Colonic mucosa (tissue), 4 donors: ENCODE results near the gene KIAA1217. TPM values are rescaled to one million over a fixed set of nuclear protein-coding genes. Genes with fewer than 3 reads are reported as not detected.

Experiments
- DNase-seq: peaks from one replicate; pipeline ENCODE4 v3.0.0-alpha.2; 2020
- H3K27ac ChIP-seq: fragments of 200-600 bp; one replicate; pipeline ENCODE4 v1.8.0; 2021
- H3K27me3 ChIP-seq: fragments of 200-600 bp; one replicate; pipeline ENCODE4 v1.8.0; 2021
- H3K36me3 ChIP-seq: fragments of 200-600 bp; one replicate; pipeline ENCODE4 v1.8.0; 2021
- H3K4me1 ChIP-seq: fragments of 200-600 bp; one replicate; pipeline ENCODE4 v1.8.0; 2021; ENCODE audit warnings: mild to moderate bottlenecking
- H3K4me3 ChIP-seq: fragments of 200-600 bp; one replicate; pipeline ENCODE4 v1.8.0; 2021
- H3K9ac ChIP-seq, 2 donors: one replicate each; pipeline ENCODE4 v1.7.0; 2013; ENCODE audit warnings: control low read depth in 2 of 2, low read depth in 2 of 2, low read length in 2 of 2
- H3K9me3 ChIP-seq: fragments of 200-600 bp; one replicate; pipeline ENCODE4 v1.8.0; 2021
- intact Hi-C: fragments of 100-400 bp; cut with DNase I; formaldehyde crosslinking; loops from one replicate; pipeline ENCODE4 v1.14.1; 2022
- total RNA-seq, 2 donors: library from RNA; stranded (reverse); fragmentation: NEBNext Ultra II Directional in 1 of 2; extraction: Animal tissue kit (Norgen Biotek cat#: 25700) in 1 of 2; gene quantifications; one replicate each; pipeline ENCODE4 v1.2.1, GENCODE V29; 2021
- TF ChIP-seq, protein P1 (sequence below): fragments of 200-600 bp; IDR thresholded peaks from one replicate; pipeline ENCODE4 v1.8.0; 2022; ENCODE audit warnings: antibody characterized with exemption, mild to moderate bottlenecking
- donor health status: healthy.
- donor health status: DM: no; HTN: no; CAD: no.
- donor health status: DM: no; HTN: no; CAD: no.

Gene KIAA1217
- total RNA-seq, 2 donors from 2014 or later, result 34.2 to 61.2 TPM

DNA sequence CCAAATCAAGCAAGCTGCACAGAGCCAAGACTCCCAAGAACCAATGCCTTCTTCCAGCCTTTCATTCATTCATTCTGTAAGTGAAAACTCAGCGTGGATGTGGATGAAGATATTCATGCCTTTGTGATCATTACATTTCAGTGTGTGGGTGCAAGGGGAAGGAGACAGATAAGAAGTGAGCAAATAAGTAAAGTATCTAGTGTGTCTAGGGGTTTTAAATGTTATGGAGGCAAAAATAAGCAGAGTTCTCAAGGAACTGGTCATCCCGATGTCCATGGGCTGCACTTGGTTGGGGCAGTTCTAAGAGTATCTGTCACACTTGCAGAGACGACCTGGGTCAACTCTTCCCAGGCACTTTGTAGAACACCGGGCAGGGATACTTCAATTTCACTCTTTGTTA lies 149.1 kb downstream of the KIAA1217 start:
- Histone ChIP-seq H3K36me3 (no peaks in the 10 kb centered on the region), H3K9me3 (no peaks in the 10 kb centered on the region), H3K9ac (no peak overlapping the region), H3K27me3 (no peaks in the 10 kb centered on the region), H3K27ac (no peak overlapping the region), H3K4me1 (no peaks in the 10 kb centered on the region), H3K4me3 (no peak overlapping the region)
- TF ChIP-seq, protein P1, sequence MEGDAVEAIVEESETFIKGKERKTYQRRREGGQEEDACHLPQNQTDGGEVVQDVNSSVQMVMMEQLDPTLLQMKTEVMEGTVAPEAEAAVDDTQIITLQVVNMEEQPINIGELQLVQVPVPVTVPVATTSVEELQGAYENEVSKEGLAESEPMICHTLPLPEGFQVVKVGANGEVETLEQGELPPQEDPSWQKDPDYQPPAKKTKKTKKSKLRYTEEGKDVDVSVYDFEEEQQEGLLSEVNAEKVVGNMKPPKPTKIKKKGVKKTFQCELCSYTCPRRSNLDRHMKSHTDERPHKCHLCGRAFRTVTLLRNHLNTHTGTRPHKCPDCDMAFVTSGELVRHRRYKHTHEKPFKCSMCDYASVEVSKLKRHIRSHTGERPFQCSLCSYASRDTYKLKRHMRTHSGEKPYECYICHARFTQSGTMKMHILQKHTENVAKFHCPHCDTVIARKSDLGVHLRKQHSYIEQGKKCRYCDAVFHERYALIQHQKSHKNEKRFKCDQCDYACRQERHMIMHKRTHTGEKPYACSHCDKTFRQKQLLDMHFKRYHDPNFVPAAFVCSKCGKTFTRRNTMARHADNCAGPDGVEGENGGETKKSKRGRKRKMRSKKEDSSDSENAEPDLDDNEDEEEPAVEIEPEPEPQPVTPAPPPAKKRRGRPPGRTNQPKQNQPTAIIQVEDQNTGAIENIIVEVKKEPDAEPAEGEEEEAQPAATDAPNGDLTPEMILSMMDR, result no peak
- no peak for DNase-seq
- intact Hi-C loops, result loop anchor here (5.0 kb wide), 1 partner anchor 366 kb away; no protein-coding TSS in a partner anchor

DNA sequence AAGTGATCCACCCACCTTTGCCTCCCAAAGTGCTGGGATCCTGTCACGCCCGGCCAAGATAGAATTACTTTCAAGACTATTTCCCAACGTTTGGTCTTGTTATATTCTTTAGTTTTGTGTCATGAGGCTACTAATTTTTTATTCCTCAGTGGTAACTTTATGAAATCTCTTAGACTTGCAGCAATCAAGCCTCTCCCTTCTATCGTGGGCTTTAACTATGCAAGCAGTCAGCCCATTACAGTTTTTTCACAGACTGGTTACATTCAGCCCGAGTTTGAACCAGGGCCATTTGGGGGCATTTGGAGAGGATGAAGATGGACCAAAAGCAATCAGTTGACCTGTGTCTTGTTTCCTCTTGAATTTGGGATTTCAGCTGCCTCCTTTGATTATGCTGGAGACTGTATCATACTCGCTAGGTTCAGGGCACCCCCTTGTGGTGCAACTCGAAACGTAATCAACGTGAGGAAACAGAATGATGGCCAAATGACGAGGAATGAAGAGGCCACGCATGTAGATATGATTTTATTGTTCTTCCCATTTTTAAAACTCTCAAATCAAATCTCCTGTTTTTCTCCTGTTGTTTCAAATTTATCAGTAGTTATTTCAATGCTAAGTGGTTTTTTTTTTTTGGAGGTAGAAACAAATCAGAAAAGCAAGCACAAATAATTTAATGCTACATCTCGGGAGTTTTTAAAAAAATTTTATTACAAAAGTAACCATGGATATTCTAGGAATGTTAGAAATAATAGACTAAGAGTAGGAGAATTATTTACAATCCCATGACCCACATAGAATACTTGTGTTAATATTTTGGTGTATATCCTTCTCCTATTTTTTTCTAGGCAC lies 151.6 kb downstream of the KIAA1217 start:
- intact Hi-C loops, result loop anchor here (10.0 kb wide), 2 partner anchors 144 to 166 kb away; no protein-coding TSS in a partner anchor
- Histone ChIP-seq H3K9me3 (no peaks in the 10 kb centered on the region), H3K9ac (no peak overlapping the region), H3K4me1 (no peaks in the 10 kb centered on the region), H3K27ac (no peak overlapping the region), H3K36me3 (no peaks in the 10 kb centered on the region), H3K27me3 (no peaks in the 10 kb centered on the region), H3K4me3 (no peak overlapping the region)
- DNase-seq, result peak; percentile 81
- TF ChIP-seq, protein P1, result peak; percentile 33

DNA sequence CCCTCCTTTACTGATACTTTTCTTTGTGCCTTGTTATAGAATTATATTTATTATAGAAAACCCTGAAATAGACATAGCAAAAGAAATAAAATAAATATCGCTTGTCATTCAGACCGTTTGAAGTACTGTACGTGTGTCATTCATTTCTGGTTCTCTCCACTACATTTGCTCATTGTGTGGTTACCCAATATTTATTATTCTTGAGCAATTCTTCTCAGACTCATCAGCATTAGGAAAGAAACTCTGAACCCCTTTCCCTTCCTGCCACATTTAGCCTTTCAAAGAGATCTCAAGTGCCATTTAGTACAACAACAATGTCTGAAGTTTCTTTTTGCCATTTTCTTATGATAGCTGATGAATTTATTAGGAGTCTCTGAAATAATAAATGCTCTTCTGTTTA lies 154.1 kb downstream of the KIAA1217 start:
- no peak overlapping the region for H3K4me3 ChIP-seq
- H3K9ac ChIP-seq, result no peak overlapping the region
- no peaks in the 10 kb centered on the region for H3K27me3 ChIP-seq
- no peak overlapping the region for H3K27ac ChIP-seq
- intact Hi-C loops, result loop anchor here (10.0 kb wide), 2 partner anchors 142 to 168 kb away; no protein-coding TSS in a partner anchor
- DNase-seq, result no peak
- H3K9me3 ChIP-seq, result no peaks in the 10 kb centered on the region
- TF ChIP-seq, protein P1, result no peak
- H3K4me1 ChIP-seq, result no peaks in the 10 kb centered on the region
- no peaks in the 10 kb centered on the region for H3K36me3 ChIP-seq

DNA sequence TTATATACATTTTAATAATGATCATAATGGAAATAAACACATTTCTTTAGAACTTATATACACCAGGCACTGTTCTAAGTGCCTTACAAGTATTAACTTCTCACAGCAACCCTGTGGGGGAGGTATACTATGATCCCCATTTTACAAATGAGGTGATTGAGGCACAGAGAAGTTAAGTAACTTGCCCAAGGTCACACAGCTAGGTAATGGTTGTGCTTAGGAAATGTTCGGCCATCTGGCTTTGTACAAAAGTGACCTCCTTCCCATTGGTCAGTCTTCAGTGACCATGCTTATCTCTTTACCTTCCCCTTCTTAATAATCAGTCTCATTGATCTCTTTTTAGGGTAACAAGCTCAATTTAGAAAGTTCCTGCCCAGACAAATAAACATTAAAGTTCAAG lies 158.8 kb downstream of the KIAA1217 start:
- TF ChIP-seq, protein P1, result no peak
- intact Hi-C loops, result loop anchor here (10.0 kb wide), 2 partner anchors 137 to 173 kb away; no protein-coding TSS in a partner anchor
- DNase-seq, result no peak
- Histone ChIP-seq H3K4me1 (no peaks in the 10 kb centered on the region), H3K36me3 (no peaks in the 10 kb centered on the region), H3K27ac (no peak overlapping the region), H3K4me3 (no peak overlapping the region), H3K9me3 (no peaks in the 10 kb centered on the region), H3K9ac (no peak overlapping the region), H3K27me3 (no peaks in the 10 kb centered on the region)

DNA sequence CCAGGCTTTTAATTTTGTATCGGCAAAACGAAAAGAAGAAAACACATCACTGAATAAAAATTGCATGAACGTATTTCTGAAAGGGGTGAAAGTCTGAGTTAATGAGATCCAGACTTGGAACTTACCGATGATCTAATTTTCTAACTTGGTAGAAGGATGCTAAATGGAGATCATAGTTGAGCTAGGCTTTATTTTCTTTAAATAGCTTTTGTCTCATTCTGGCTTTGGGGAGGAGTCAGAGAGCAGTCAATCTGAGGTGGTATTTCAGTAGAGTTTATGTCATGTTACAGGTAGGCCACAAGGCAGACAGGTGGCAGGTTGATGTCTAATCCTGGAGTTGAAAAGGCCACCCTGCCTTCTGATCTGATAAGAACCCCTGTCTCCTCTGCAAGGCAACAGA lies 161.9 kb downstream of the KIAA1217 start:
- TF ChIP-seq, protein P1, result no peak
- Histone ChIP-seq H3K27me3 (no peaks in the 10 kb centered on the region), H3K27ac (no peak overlapping the region), H3K9me3 (no peaks in the 10 kb centered on the region), H3K4me3 (no peak overlapping the region), H3K4me1 (no peaks in the 10 kb centered on the region), H3K9ac (no peak overlapping the region), H3K36me3 (no peaks in the 10 kb centered on the region)
- no peak for DNase-seq
- intact Hi-C loops, result no loop called here
